ENCODE measurements around the gene LCLAT1.
"Not testable (repeated sequence)": the region's sequence is repeated elsewhere in the genome, so short reads cannot be mapped to it uniquely, and the experiment has no call there.

LCLAT1 gene

DNA sequence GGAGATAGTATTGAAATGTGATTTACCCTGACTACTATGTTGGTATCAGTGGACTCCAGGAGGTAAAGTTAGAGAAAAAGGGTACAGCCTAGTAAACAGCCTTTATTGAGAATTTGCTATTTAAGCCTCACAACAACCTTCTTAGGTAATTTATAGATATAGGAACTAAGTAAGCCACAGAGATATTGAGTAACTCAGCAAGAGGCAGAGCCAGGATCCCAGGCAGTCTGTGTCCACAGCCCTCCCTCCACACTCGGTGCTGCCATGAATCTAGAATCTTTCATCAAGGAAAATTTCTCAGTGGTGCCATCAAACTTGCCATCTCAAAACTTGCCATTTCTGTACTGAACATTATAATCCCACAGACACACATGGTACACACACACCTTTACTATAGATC lies 189.3 kb downstream of the LCLAT1 start:
- H3K4me3 ChIP-seq (ENCODE audit: low read length) = no peak overlapping the region
- no peak for DNase-seq (ENCODE audit: low read depth)

GRCh38 chr2:30639836-30640235 lies 192.8 kb downstream of the LCLAT1 start:
- no peak for DNase-seq (ENCODE audit: low read depth)
- H3K4me3 ChIP-seq (ENCODE audit: low read length) = no peak overlapping the region
- TF ChIP-seq, protein P1, sequence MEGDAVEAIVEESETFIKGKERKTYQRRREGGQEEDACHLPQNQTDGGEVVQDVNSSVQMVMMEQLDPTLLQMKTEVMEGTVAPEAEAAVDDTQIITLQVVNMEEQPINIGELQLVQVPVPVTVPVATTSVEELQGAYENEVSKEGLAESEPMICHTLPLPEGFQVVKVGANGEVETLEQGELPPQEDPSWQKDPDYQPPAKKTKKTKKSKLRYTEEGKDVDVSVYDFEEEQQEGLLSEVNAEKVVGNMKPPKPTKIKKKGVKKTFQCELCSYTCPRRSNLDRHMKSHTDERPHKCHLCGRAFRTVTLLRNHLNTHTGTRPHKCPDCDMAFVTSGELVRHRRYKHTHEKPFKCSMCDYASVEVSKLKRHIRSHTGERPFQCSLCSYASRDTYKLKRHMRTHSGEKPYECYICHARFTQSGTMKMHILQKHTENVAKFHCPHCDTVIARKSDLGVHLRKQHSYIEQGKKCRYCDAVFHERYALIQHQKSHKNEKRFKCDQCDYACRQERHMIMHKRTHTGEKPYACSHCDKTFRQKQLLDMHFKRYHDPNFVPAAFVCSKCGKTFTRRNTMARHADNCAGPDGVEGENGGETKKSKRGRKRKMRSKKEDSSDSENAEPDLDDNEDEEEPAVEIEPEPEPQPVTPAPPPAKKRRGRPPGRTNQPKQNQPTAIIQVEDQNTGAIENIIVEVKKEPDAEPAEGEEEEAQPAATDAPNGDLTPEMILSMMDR (conservative IDR thresholded peaks at IDR 0.05; ENCODE audit: low read depth, low read length) = no peak

More for the DNA sequence above, 189.3 kb downstream of the LCLAT1 start:
- TF ChIP-seq, protein P1 (conservative IDR thresholded peaks at IDR 0.05; ENCODE audit: low read depth, low read length) = no peak

DNA sequence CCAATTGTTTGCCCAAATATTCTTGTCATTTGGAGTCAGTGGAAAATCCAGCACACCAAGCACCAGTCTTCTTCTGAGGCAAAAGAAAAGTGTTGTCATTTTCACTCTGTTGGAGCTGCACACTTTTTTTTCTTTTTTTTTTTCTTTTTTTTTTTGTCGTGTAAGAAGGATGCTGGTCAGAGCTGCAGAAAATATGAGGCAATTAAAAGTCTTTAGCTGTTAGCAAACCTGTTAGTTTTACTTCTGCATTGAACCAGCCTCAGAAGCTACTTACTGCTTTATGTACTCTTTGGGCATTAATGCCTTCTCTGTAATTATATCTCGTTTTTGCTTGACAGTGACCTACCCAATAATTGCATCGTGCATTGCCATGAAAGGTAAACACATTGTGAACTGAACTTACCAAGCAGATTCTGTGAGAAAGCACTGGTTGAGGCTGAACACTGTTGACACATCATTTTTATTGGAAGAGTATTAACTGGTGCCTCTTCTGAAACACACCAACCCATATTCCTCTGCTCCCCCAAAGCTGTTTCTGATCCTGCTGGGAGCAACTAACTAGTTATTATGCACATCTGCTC lies 194.8 kb downstream of the LCLAT1 start:
- TF ChIP-seq, protein P1 (conservative IDR thresholded peaks at IDR 0.05; ENCODE audit: low read depth, low read length) = no peak
- H3K4me3 ChIP-seq (ENCODE audit: low read length) = no peak overlapping the region
- DNase-seq (ENCODE audit: low read depth) = no peak

DNA sequence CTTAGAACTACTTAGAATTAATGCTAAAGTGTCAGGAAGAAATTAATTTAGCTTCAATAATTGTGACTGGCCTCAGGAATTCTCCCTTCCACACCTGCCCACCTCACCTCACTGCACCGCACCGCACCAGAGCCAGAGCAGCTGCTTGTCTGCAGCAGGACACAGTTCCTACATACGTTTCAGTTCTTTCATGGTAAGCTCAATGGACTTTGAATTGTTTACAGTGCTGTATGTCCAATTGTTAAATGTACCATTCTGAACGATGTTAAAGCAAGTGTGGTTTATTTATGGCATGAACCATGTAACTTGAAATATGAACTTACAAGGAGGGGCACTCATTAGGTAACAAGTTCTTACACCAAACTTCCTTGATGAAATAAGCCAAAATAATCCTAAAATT lies 196.0 kb downstream of the LCLAT1 start:
- not testable (repeated sequence) for DNase-seq (ENCODE audit: low read depth); H3K4me3 ChIP-seq (ENCODE audit: low read length)

DNA sequence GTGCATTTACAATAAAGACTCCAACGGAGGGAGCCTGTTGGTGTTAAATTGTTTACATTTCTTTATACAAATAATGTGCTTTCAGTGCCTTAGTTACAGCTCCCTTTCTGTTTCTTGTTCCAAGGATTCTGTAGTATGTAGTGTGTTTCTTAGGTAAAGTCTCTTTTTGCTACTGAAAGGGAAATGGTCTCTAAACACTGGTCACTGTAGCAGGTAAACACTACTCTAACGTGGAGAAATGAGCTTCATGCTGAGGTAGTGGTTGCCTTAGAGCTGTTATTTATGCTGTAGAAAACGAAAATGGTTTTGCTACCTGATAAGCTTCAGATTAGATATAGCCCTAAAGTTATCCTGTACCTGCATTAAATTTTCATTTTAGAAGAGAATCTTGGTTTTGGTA lies 196.6 kb downstream of the LCLAT1 start:
- TF ChIP-seq, protein P1 (conservative IDR thresholded peaks at IDR 0.05; ENCODE audit: low read depth, low read length) = no peak
- DNase-seq (ENCODE audit: low read depth) = no peak
- H3K4me3 ChIP-seq (ENCODE audit: low read length) = no peak overlapping the region

DNA sequence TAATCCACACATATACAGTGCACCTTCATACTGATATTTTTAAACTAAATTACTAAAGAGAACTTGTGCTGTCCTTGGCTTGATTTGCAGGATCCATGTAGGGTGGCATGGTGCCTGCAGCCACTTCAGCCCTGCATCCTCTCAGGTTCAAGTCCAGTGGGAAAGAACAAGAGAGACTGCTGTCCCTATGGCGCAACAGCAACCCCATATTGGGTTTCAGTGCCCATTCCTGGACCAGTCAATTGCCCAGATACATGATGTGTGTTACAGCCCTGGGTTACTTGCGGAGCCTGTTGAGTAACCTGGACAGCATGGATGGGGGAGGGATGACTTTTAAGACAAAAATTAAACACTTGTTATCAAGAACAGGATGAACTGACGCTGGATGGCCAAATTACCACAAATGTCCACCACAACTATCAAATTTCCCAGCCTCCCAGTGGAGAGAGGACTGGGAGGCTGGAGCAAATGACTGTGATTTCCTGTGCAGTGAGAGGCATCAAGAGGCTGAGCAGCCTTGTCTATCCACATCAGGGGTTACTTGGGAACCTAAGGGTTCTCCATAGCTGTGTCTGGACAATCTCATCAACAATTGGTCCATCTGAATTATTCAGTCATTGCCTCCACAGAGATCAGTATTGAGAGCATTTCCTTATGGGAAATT lies 198.2 kb downstream of the LCLAT1 start:
- TF ChIP-seq, protein P1 (conservative IDR thresholded peaks at IDR 0.05; ENCODE audit: low read depth, low read length) = no peak
- H3K4me3 ChIP-seq (ENCODE audit: low read length) = no peak overlapping the region
- DNase-seq (ENCODE audit: low read depth) = no peak

- TF ChIP-seq, protein P1 (conservative IDR thresholded peaks at IDR 0.05; ENCODE audit: low read depth, low read length) = no peak
- no peak for DNase-seq (ENCODE audit: low read depth)
- no peak overlapping the region for H3K4me3 ChIP-seq (ENCODE audit: low read length)
Observed at GRCh38 chr2:30645745-30646119, 198.7 kb downstream of the LCLAT1 start.

Measured in retinal pigment epithelial cell (primary cell).